ENCODE results near the gene UGT1A7.

The UGT1A7 gene

GRCh38 chr2:233798335-233799086 lies 116.8 kb downstream of the UGT1A7 start:
- DNase-seq (ENCODE audit: low spot score), result no peak

- no peak for DNase-seq (ENCODE audit: low spot score)
Measured at GRCh38 chr2:233799087-233799665, 117.5 kb downstream of the UGT1A7 start.

GRCh38 chr2:233799716-233800115 lies 118.0 kb downstream of the UGT1A7 start:
- DNase-seq (ENCODE audit: low spot score), result no peak

- no peak for DNase-seq (ENCODE audit: low spot score)
Measured at GRCh38 chr2:233800208-233800607, 118.5 kb downstream of the UGT1A7 start.

GRCh38 chr2:233801357-233802131 lies 119.8 kb downstream of the UGT1A7 start:
- DNase-seq (ENCODE audit: low spot score), result no peak

- DNase-seq (ENCODE audit: low spot score), result no peak
Measured at GRCh38 chr2:233802132-233802815, 120.6 kb downstream of the UGT1A7 start.

GRCh38 chr2:233803292-233803911 lies 121.7 kb downstream of the UGT1A7 start:
- no peak for DNase-seq (ENCODE audit: low spot score)

GRCh38 chr2:233803994-233804393 lies 122.3 kb downstream of the UGT1A7 start:
- DNase-seq (ENCODE audit: low spot score), result no peak

GRCh38 chr2:233807215-233807865 lies 125.6 kb downstream of the UGT1A7 start:
- no peak for DNase-seq (ENCODE audit: low spot score)

- no peak for DNase-seq (ENCODE audit: low spot score)
Measured at GRCh38 chr2:233807966-233808935, 126.5 kb downstream of the UGT1A7 start.

- DNase-seq (ENCODE audit: low spot score), result no peak
Measured at GRCh38 chr2:233810385-233810784, 128.7 kb downstream of the UGT1A7 start.

GRCh38 chr2:233811087-233811486 lies 129.4 kb downstream of the UGT1A7 start:
- DNase-seq (ENCODE audit: low spot score), result no peak

- DNase-seq (ENCODE audit: low spot score), result no peak
Measured at GRCh38 chr2:233811732-233812131, 130.0 kb downstream of the UGT1A7 start.

- DNase-seq (ENCODE audit: low spot score), result no peak
Measured at GRCh38 chr2:233813236-233814055, 131.7 kb downstream of the UGT1A7 start.

- DNase-seq (ENCODE audit: low spot score), result no peak
Measured at GRCh38 chr2:233814056-233814835, 132.5 kb downstream of the UGT1A7 start.

- DNase-seq (ENCODE audit: low spot score), result no peak
Measured at GRCh38 chr2:233815861-233816260, 134.2 kb downstream of the UGT1A7 start.

GRCh38 chr2:233816334-233816733 lies 134.6 kb downstream of the UGT1A7 start:
- DNase-seq (ENCODE audit: low spot score), result peak; percentile 56

GRCh38 chr2:233816771-233817170 lies 135.1 kb downstream of the UGT1A7 start:
- DNase-seq (ENCODE audit: low spot score), result peak; percentile 35
